Measurements from ENCODE around the gene BMI1.
"Not testable (repeated sequence)": the region's sequence is repeated elsewhere in the genome, so short reads cannot be mapped to it uniquely, and the experiment has no call there.

Gene BMI1

DNA sequence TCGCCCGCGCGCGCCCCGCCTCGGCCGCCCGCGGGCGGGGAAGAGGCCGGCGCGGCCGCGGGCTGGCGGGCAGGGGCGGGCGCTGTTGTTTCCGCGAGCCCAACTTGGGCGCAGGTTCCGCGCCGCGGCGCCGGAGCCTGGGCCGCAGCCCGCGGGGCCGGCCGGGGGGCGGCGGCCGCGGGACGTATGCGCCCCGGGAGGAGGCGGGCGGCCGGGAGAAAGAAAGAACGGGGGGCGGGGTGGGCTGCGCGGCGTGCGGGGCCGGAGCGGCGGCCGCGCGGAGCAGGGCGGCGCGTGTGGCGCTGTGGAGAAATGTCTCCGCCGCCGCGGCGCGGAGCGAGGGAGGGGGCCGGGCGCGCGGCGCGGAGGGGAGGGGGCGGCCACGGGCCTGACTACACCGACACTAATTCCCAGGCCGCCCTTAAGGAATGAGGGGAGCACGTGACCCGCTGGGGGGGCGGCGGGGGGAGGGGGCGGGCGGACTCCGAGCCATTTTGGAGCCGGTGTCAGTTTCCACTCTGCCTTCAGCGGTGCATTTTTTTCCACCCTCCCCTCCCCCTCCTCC lies at the start of gene BMI1:
Gene BMI1, plus strand, starts transcription at position 509 of the 565 bp plus-strand sequence. CDS start 5,351 bp downstream, outside the sequence.
- no peak for DNase-seq (ENCODE audit: low read depth in 2 of 2)

- no peak for DNase-seq (ENCODE audit: low read depth in 2 of 2)
Measured at GRCh38 chr10:22271786-22272185, 49.1 kb upstream of the BMI1 start.

DNA sequence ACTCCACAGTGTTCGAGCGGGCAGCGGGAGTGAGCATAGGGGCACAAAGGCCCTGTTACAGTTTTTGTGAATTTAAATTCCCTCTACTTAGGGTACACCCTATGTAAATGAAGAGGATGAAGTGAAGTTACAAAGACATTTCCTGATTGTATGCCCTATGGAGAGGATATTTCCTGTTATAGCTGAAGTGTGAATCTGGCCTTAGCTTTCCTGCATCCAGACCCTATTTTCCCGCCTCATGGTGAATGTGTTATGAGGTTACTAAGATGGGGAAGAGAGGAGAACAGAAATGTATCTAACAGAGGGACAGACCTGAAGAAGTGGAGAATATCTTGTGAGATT lies 42.5 kb upstream of the BMI1 start:
- no peak for DNase-seq (ENCODE audit: low read depth in 2 of 2)

DNA sequence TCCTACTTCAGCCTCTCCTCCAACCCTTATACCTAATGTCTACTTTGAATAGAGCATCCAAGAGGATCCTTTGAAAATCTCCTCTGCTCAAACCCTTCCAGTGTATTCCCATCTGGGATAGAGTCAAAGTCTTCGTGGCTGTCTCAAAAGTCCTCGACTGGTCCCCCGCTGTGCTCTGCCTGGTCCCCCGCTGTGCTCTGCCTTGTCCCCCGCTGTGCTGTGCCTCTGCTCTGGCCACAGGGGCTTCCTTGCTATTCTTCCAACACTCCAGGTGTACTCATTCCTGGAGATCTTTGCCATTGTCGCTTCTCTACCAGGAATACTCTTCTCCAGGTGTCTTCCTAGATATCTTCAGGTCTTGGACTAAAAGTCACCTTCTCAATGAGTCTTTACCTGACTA lies 40.8 kb upstream of the BMI1 start:
- no peak for DNase-seq (ENCODE audit: low read depth in 2 of 2)

- DNase-seq (ENCODE audit: low read depth in 2 of 2) = no peak
Measured at GRCh38 chr10:22285130-22285529, 35.8 kb upstream of the BMI1 start.

DNA sequence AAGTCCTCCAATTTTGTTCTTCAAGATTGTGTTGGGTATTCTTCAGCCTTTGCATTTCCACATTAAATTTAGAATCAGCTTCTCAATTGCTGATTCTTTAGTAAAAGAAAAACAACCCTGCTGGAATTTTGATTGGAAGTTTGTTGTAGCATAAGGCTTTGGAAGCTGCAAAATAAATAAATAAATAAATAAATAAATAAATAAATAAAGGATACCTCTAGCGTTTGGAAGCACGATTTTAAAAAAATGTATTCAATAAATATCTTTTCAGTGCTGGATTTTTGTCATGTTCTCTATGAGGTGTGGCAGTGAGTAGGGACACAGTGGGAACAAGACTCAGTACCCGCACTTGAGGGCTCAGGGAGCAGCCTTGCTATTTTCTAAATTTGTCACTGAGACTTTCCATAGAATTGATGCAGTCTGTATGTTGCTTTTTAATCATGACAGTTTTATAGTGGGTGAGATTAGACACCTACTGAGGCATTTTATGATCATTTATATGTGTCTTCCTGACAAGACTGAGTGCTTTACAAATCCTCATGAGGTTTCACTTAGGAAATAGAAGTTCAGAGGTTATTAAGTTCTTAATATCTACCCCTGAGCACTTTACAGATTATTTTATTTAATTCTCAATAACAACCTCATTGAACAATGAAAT lies 27.0 kb upstream of the BMI1 start:
- no peak for DNase-seq (ENCODE audit: low read depth in 2 of 2)

- no peak for DNase-seq (ENCODE audit: low read depth in 2 of 2)
Measured at GRCh38 chr10:22294694-22295093, 26.2 kb upstream of the BMI1 start.

GRCh38 chr10:22301193-22301592 lies 19.7 kb upstream of the BMI1 start:
- no peak for DNase-seq (ENCODE audit: low read depth in 2 of 2)

DNA sequence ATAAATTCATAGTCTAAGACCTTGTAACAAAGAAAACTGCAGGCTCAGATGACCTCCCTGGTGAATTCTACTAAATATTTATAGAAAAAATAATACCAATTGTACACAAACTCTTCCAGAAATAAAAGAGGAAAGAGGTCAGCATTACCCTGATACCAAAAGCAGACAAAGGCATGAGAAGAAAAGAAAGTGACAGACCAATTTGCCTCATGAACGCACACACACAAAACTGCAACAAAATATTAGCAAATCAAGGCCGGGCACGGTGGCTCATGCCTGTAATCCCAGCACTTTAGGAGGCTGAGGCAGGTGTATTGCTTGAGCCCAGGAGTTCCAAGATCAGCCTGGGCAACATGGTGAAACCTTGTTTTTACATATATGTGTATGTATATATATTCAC lies 17.4 kb upstream of the BMI1 start:
- DNase-seq (ENCODE audit: low read depth in 2 of 2) = no peak

- DNase-seq (ENCODE audit: low read depth in 2 of 2) = no peak
Measured at GRCh38 chr10:22305721-22306120, 15.2 kb upstream of the BMI1 start.

DNA sequence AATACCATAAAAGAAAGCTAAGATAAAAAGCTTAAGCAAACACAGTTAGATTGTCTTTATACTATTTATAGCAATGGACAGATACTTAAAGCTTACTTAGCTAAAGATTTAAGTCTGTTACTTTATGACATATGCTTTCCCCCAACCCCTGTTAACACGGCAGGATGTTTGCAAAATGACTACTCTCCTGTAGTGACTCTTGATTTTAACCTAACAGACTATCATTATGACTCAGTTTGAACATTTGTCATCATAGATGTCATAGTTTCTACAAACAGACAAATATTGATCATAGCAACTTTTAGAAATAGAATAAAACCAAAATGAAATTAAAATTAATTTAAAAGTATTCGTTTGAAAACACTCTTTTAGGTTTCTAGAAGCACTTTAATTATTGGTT lies 12.5 kb upstream of the BMI1 start:
- DNase-seq (ENCODE audit: low read depth in 2 of 2) = no peak

- DNase-seq (ENCODE audit: low read depth in 2 of 2) = no peak
Measured at GRCh38 chr10:22309180-22310000, 11.5 kb upstream of the BMI1 start.

DNA sequence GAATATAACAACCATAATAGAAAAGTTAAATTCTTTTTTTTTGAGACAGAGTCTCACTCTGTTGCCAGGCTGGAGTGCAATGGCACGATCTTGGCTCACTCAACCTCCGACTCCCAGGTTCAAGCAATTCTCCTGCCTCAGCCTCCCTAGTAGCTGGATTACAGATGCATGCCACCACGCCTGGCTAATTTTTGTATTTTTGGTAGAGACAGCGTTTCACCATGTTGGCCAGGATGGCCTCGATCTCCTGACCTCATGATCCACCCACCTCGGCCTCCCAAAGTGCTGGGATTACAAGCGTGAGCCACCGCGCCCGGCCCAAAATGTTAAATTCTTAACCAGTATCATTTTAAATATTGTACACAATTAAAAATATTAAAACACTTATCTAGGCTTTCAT lies 10.9 kb upstream of the BMI1 start:
- not testable (repeated sequence) for DNase-seq (ENCODE audit: low read depth in 2 of 2)

GRCh38 chr10:22310928-22311327 lies 10.0 kb upstream of the BMI1 start:
- no peak for DNase-seq (ENCODE audit: low read depth in 2 of 2)

GRCh38 chr10:22314852-22315251 lies 6.0 kb upstream of the BMI1 start:
- no peak for DNase-seq (ENCODE audit: low read depth in 2 of 2)

DNA sequence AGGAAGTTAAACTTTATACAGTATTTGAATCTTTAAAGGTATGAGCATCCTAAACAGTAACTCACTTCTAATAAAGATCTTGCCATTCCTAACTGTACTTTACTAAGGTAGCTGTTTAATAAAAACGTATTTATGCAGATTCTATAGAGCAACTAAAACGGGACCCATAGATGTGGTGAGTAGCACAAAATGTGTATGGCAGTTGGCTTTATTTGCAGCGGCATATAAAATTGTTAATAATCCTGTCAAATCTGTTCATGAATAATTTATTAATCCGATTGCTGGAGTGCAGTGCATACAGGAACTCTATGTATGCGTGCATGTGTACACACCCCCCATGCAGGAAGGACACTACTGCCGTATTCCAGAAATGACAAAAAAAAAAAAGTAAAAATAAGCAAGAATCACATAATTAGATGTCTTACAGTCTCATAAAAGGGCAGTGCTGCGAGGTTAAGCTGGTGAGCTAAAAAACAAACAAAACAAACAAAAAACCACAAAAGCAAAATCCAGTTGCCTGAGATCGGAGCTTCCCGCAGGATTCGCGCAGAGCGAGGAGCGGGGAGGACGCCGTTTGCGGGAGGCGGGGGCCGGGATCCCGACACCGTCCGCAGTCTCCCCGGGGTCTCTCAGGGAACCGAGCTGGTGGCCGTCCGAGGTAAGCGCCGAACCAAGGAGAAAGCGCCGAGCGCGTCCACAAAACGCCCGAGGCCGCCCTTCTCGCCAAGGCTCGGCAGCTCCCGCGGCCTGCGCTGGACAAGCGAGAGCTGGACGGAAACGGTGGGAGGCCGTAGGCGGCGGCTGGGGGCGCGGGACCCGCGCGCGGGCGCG lies 5.2 kb upstream of the BMI1 start:
- no peak for DNase-seq (ENCODE audit: low read depth in 2 of 2)

- no peak for DNase-seq (ENCODE audit: low read depth in 2 of 2)
Measured at GRCh38 chr10:22316286-22317075, 4.4 kb upstream of the BMI1 start, which contains the start of gene COMMD3. COMMD3 (plus strand) TSS chr10:22316388; CDS start chr10:22316418, 30 bp downstream.

GRCh38 chr10:22317076-22317370 lies 3.9 kb upstream of the BMI1 start:
- DNase-seq (ENCODE audit: low read depth in 2 of 2) = no peak

DNA sequence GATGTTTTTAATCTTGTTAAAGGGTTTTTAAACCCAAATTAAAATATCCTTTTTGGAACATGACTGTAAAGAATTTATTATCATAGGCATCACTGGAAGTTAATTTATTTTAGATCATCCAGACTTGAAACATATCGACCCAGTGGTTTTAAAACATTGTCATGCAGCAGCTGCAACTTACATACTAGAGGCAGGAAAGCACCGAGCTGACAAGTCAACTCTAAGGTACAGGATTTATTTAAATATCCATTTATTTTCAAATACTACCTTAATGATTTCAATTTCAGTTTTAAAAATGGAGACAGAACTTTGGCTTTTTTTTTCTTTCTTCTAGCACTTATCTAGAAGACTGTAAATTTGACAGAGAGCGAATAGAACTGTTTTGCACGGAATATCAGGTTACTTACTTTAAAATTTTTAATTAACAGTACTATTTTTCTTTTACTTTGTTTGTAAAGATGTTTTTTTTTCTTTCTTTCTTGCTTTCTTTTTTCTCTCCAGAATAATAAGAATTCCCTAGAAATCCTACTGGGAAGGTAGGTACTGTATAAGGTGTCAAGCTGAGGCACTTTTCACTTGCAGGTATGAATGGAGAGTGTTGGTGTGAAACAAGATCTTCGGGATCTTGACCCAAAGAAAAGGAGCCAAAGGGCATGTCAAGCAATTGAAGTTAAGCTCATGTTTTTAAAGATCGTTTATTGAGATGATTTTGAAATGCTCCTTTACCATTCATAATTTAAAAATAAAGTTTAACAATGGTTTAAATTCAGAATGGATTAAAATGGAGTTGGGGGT lies 2.9 kb upstream of the BMI1 start:
- no peak for DNase-seq (ENCODE audit: low read depth in 2 of 2)

- no peak for DNase-seq (ENCODE audit: low read depth in 2 of 2)
Measured at GRCh38 chr10:22318772-22319171, 2.1 kb upstream of the BMI1 start.

DNA sequence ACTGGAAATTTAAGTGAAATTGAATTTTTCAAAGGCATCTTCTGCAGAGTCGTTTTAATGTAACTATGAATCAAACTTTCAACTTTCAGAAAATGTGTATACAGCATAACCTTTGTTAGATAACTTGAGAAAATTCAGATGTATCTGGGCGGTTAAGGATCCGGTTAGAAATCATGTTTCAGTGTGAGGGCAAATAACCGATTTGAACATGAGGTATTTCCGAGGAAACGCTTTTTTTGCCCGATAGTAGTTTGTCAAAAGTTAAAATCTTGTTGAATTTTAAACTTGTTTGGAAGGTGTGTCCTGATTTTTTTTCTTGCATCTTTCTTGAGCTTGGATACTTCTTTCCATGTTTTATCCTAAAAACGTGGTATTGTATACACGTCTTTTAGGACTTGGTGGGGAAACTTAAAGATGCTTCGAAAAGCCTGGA lies 1.3 kb upstream of the BMI1 start:
- DNase-seq (ENCODE audit: low read depth in 2 of 2) = no peak

Data from stimulated activated CD8-positive, alpha-beta memory T cell treated with anti-CD3 and anti-CD28 coated beads, Interleukin-7, amount 100 ng/mL, for 1 hour (primary cell).